Nephron (organoid): ENCODE measurements around the gene PSMD11.

Experiments
- H3K27ac Mint-ChIP-seq, 3 experiments: 2 replicates each; pipeline ENCODE4 v1.8.0; 2020; ENCODE audit warnings: mixed read lengths in 3 of 3, mild to moderate bottlenecking in 2 of 3, moderate library complexity in 1 of 3
- H3K27me3 Mint-ChIP-seq: 2 replicates; pipeline ENCODE4 v1.8.0; 2021; ENCODE audit warnings: low read depth, mild to moderate bottlenecking, moderate library complexity, mixed read lengths
- H3K36me3 Mint-ChIP-seq: 2 replicates; pipeline ENCODE4 v1.8.0; 2020; ENCODE audit warnings: low read depth, mixed read lengths
- H3K4me1 Mint-ChIP-seq: 2 replicates; pipeline ENCODE4 v1.8.0; 2020; ENCODE audit warnings: mixed read lengths
- H3K4me3 Mint-ChIP-seq, 3 experiments: 2 replicates each; pipeline ENCODE4 v1.8.0; 2020; ENCODE audit warnings: mild to moderate bottlenecking in 3 of 3, mixed read lengths in 3 of 3, moderate library complexity in 2 of 3
- H3K9me3 Mint-ChIP-seq: 2 replicates; pipeline ENCODE4 v1.8.0; 2020; ENCODE audit warnings: mixed read lengths
- CTCF ChIP-seq, 3 experiments: fragments of 200-600 bp; sonication (generic); IDR thresholded peaks; one replicate each; pipeline ENCODE4 v1.5.0; 2021; ENCODE audit warnings: antibody characterized with exemption in 3 of 3; ENCODE audit not compliant: unreplicated experiment in 3 of 3

PSMD11 gene

GRCh38 chr17:32517982-32518381 is 73.7 kb downstream of the PSMD11 start:
- TF ChIP-seq CTCF (IDR thresholded peaks at IDR 0.05; ENCODE audit: unreplicated experiment in 3 of 3): no peak
- Mint-ChIP-seq H3K27me3 (peaks cover 5% of the 10 kb centered on the region), H3K9me3 (no peaks in the 10 kb centered on the region), H3K36me3 (no peaks in the 10 kb centered on the region), H3K27ac (peak overlapping the region in 2 of 3 experiments; percentile 16 to 58), H3K4me1 (peaks cover 66% of the 10 kb centered on the region), H3K4me3 (peak overlapping the region; percentile 52 to 78 (median 64))

GRCh38 chr17:32518646-32519227 is 74.4 kb downstream of the PSMD11 start:
- H3K27me3 Mint-ChIP-seq: peaks cover 5% of the 10 kb centered on the region
- H3K27ac Mint-ChIP-seq: peak overlapping the region in 2 of 3 experiments; percentile 50 to 80
- peak overlapping the region; percentile 64 to 80 (median 78) for H3K4me3 Mint-ChIP-seq
- no peaks in the 10 kb centered on the region for H3K9me3 Mint-ChIP-seq
- no peaks in the 10 kb centered on the region for H3K36me3 Mint-ChIP-seq
- no peak for TF ChIP-seq CTCF (IDR thresholded peaks at IDR 0.05; ENCODE audit: unreplicated experiment in 3 of 3)
- H3K4me1 Mint-ChIP-seq: peaks cover 67% of the 10 kb centered on the region

- H3K9me3 Mint-ChIP-seq: no peaks in the 10 kb centered on the region
- H3K36me3 Mint-ChIP-seq: no peaks in the 10 kb centered on the region
- TF ChIP-seq CTCF (IDR thresholded peaks at IDR 0.05; ENCODE audit: unreplicated experiment in 3 of 3): no peak
- peak overlapping the region; percentile 77 to 93 (median 80) for H3K27ac Mint-ChIP-seq
- peak overlapping the region; percentile 78 to 88 (median 84) for H3K4me3 Mint-ChIP-seq
- peaks cover 5% of the 10 kb centered on the region for H3K27me3 Mint-ChIP-seq
- peaks cover 65% of the 10 kb centered on the region for H3K4me1 Mint-ChIP-seq
Observed at GRCh38 chr17:32519228-32520103, 75.2 kb downstream of the PSMD11 start.

- Mint-ChIP-seq H3K27me3 (peaks cover 5% of the 10 kb centered on the region), H3K4me3 (peak overlapping the region; percentile 75 to 88 (median 84)), H3K9me3 (no peaks in the 10 kb centered on the region), H3K27ac (peak overlapping the region; percentile 77 to 93 (median 80)), H3K36me3 (no peaks in the 10 kb centered on the region), H3K4me1 (peaks cover 62% of the 10 kb centered on the region)
- no peak for TF ChIP-seq CTCF (IDR thresholded peaks at IDR 0.05; ENCODE audit: unreplicated experiment in 3 of 3)
Observed at GRCh38 chr17:32520104-32520701, 75.9 kb downstream of the PSMD11 start.

- no peaks in the 10 kb centered on the region for H3K9me3 Mint-ChIP-seq
- peak overlapping the region; percentile 75 to 88 (median 84) for H3K4me3 Mint-ChIP-seq
- peaks cover 5% of the 10 kb centered on the region for H3K27me3 Mint-ChIP-seq
- H3K4me1 Mint-ChIP-seq: peaks cover 62% of the 10 kb centered on the region
- H3K27ac Mint-ChIP-seq: peak overlapping the region; percentile 77 to 93 (median 80)
- TF ChIP-seq CTCF (IDR thresholded peaks at IDR 0.05; ENCODE audit: unreplicated experiment in 3 of 3): no peak
- no peaks in the 10 kb centered on the region for H3K36me3 Mint-ChIP-seq
Observed at GRCh38 chr17:32520737-32521404, 76.6 kb downstream of the PSMD11 start.
